ENCODE data around the gene MRPS16.
A peak's percentile ranks its signal among the peaks of the same experiment; 100 is the strongest.

Gene MRPS16

GRCh38 chr10:73238990-73239566, 13.4 kb downstream of the MRPS16 start:
- Histone ChIP-seq H3K4me3 (ENCODE audit: low read depth in 1 of 2, low read length in 1 of 2) (no peak overlapping the region), H3K27me3 (no peaks in the 10 kb centered on the region), H3K36me3 (peaks cover 74% of the 10 kb centered on the region), H3K9me3 (no peaks in the 10 kb centered on the region), H3K4me1 (ENCODE audit: control insufficient read depth in 1 of 2, insufficient read depth in 1 of 2, low read depth in 1 of 2, low read length in 1 of 2) (no peaks in the 10 kb centered on the region), H3K27ac (no peak overlapping the region)
- TF ChIP-seq CTCF (IDR thresholded peaks at IDR 0.05), result no peak

DNA sequence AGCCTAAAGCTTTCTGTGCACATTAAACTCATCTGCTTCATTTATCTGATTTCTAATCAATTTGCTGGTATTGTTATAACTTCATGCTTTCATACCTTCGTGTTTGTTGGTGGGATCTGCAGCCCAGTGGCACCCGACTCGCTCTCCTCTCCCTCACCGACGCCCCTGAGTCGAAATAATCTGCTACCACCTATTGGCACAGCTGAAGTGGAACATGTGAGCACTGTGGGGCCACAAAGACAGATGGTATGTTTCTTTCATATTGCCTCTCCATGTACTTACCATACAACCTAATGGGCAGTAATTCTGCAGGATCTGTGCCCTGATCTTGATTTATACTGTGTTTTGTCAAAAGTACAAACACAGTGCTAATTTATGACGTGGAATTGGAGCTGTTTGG, 17.7 kb downstream of the MRPS16 start:
- no peak for TF ChIP-seq CTCF (IDR thresholded peaks at IDR 0.05)
- no peaks in the 10 kb centered on the region for H3K9me3 ChIP-seq
- peaks cover 74% of the 10 kb centered on the region for H3K36me3 ChIP-seq
- H3K27ac ChIP-seq, result no peak overlapping the region
- no peak overlapping the region for H3K4me3 ChIP-seq (ENCODE audit: low read depth in 1 of 2, low read length in 1 of 2)
- H3K27me3 ChIP-seq, result no peaks in the 10 kb centered on the region
- no peaks in the 10 kb centered on the region for H3K4me1 ChIP-seq (ENCODE audit: control insufficient read depth in 1 of 2, insufficient read depth in 1 of 2, low read depth in 1 of 2, low read length in 1 of 2)

DNA sequence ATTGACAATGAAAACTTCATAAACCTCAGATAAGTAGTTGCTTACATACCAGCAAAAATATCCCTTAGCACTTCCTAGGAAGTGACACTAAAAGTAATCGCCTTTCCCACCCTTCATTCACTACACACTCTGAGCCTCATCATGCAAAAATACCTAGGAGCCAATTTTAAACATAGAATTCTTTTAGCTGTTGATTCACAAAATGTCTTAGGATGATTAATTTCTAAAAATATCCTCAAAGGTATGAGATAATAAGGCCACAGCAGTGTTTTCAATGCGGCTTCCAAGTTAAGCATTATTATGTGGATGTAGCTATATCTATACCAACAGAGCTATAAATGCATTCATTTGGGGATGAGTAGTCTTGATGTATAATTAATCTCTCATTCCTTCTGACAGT, 18.6 kb downstream of the MRPS16 start:
- peaks cover 67% of the 10 kb centered on the region for H3K36me3 ChIP-seq
- no peaks in the 10 kb centered on the region for H3K9me3 ChIP-seq
- no peak overlapping the region for H3K4me3 ChIP-seq (ENCODE audit: low read depth in 1 of 2, low read length in 1 of 2)
- H3K27ac ChIP-seq, result no peak overlapping the region
- no peaks in the 10 kb centered on the region for H3K27me3 ChIP-seq
- H3K4me1 ChIP-seq (ENCODE audit: control insufficient read depth in 1 of 2, insufficient read depth in 1 of 2, low read depth in 1 of 2, low read length in 1 of 2), result no peaks in the 10 kb centered on the region
- TF ChIP-seq CTCF (IDR thresholded peaks at IDR 0.05), result no peak

GRCh38 chr10:73232887-73233286, 19.6 kb downstream of the MRPS16 start:
- H3K36me3 ChIP-seq, result peaks cover 59% of the 10 kb centered on the region
- no peaks in the 10 kb centered on the region for H3K4me1 ChIP-seq (ENCODE audit: control insufficient read depth in 1 of 2, insufficient read depth in 1 of 2, low read depth in 1 of 2, low read length in 1 of 2)
- no peak overlapping the region for H3K4me3 ChIP-seq (ENCODE audit: low read depth in 1 of 2, low read length in 1 of 2)
- H3K27me3 ChIP-seq, result no peaks in the 10 kb centered on the region
- no peak for TF ChIP-seq CTCF (IDR thresholded peaks at IDR 0.05)
- H3K9me3 ChIP-seq, result no peaks in the 10 kb centered on the region
- no peak overlapping the region for H3K27ac ChIP-seq

DNA sequence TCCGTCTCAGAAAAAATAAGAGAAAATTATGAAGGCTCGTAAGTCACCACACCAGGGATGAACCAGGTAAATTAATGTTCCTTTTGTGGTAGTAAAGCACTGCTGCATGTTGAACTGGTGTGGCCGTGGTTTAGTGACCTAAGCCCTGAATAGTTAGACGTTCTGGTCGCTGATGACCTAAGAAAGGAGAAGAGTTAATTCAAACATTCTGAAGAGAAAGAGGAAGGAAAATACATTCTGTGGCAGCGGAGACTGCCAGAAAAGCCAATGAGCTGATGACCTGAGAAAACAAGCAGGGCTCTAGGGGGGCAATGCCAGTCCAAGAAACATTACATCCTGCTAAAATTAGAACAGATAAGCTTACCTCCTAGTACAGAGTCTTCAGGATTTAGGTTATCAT, 22.9 kb downstream of the MRPS16 start:
- H3K27ac ChIP-seq, result peak overlapping the region; percentile 19
- H3K27me3 ChIP-seq, result no peaks in the 10 kb centered on the region
- TF ChIP-seq CTCF (IDR thresholded peaks at IDR 0.05), result no peak
- no peaks in the 10 kb centered on the region for H3K4me1 ChIP-seq (ENCODE audit: control insufficient read depth in 1 of 2, insufficient read depth in 1 of 2, low read depth in 1 of 2, low read length in 1 of 2)
- no peaks in the 10 kb centered on the region for H3K9me3 ChIP-seq
- H3K36me3 ChIP-seq, result peaks cover 39% of the 10 kb centered on the region
- H3K4me3 ChIP-seq (ENCODE audit: low read depth in 1 of 2, low read length in 1 of 2), result no peak overlapping the region

GRCh38 chr10:73228247-73228646, 24.2 kb downstream of the MRPS16 start:
- TF ChIP-seq CTCF (IDR thresholded peaks at IDR 0.05), result no peak
- Histone ChIP-seq H3K4me1 (ENCODE audit: control insufficient read depth in 1 of 2, insufficient read depth in 1 of 2, low read depth in 1 of 2, low read length in 1 of 2) (no peaks in the 10 kb centered on the region), H3K27me3 (no peaks in the 10 kb centered on the region), H3K27ac (no peak overlapping the region), H3K9me3 (no peaks in the 10 kb centered on the region), H3K36me3 (peaks cover 28% of the 10 kb centered on the region), H3K4me3 (ENCODE audit: low read depth in 1 of 2, low read length in 1 of 2) (no peak overlapping the region)
